ENCODE data around the gene EXOC3. TPM values are rescaled to one million over a fixed set of nuclear protein-coding genes. Genes with fewer than 3 reads are reported as not detected.

EXOC3 gene
- total and polyA plus RNA-seq, 10 of the 15 experiments (the other 5 are each of a cell fraction or from before 2014, with no cell fraction given) = 1.6 to 53.0 (median 27.9) TPM

DNA sequence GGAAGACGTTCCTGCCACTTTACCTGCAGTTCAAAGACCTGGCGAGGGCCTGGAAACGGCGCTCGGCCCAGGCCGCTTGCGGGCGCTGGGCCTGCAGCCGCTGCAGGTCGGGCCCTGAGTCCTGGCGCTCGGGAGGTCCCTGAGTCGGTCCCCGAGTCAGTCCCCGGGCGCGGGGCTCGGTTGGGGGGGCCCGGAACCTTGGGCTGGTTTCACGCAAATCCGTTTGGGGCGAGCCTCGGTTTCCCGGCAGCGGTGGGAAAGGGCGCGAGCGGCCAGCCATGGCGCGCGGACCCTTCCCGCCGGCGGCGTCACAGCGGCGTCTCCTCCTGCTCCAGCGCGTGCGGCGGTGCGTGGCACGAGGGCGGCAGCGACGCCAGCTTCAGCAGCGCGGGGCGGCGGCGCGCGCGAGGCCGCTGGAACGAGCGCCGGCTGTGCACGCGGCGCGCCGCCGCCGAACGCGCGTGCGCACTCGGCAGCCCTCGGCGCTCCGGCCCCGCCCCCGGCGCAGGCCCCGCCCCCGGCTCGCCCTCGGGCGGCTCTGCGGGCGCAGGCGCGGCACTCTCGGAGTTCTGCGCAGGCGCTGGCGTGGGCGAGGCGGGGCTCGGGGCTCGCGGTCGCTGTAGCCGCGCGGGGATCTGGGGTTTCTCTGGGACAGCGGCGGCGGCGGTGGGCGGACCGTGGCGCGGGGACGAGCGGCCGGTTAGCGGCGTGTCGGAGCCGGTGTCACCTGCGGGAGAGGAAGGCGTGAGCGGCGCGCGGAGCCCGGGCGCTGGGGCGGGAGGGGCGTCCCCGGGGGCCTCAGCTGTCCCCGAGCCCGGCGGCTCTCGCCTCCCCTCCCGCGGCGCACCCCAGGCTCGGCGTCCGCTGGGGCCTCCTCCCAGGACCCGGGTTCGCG lies 29.9 kb downstream of the EXOC3 start (continued):
- peak; percentile 98 for TF ChIP-seq ZNF687 (IDR thresholded peaks at IDR 0.05)
- 0 out of 2 replicates have a peak, but pooled peaks have one; percentile 63 for TF ChIP-seq TCF3 (IDR thresholded peaks at IDR 0.05; ENCODE audit: borderline replicate concordance, insufficient read depth, low read depth, low read length)

DNA sequence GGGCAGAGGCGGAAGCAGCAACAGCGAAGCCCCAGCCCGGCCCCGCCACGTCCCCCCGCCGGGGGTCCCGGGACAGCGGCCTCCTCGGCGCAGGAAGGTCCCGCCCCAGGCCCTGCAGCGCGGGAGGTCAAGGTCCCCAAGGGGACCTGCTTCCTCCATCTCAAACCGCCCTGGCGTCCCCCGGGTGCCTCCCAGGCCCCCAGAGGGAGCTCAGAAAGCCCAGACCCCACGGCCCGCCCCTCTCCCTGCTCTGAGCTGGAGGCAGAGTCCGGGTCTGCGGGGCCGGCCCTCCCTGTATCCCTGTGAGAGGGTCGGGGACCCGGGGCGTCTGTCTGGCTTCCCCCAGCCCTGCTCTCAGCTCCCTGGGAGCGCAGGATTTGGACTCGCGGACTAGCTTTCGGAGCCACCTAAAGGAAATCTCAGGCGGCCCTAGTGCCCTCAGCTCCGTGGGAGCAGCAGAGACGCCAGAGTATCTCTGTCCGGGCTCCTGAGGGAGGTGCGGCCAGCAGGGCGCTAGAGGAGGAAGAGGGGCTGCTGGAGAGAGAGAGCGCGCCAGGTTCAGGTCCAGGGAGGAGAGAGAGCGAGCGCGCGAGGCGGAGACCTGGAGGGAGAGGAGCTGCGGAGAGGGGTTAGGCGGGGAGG lies 30.7 kb downstream of the EXOC3 start:
- no peaks in the 10 kb centered on the region; a peak in 1 of 4 replicates for H3K36me3 ChIP-seq (ENCODE audit: control insufficient read depth in 2 of 2, insufficient read depth in 2 of 2, low read length in 1 of 2)
- H3K4me2 ChIP-seq (ENCODE audit: control insufficient read depth, insufficient read depth) = peak overlapping the region; percentile 89
- SMC1A ChIA-PET (ENCODE audit: uncharacterized antibody, unreplicated experiment) = interaction anchor here (0.6 to 1.4 kb wide), 4 partner anchors 27 to 199 kb away, joined by 3 to 6 read pairs (median 4); no protein-coding TSS in a partner anchor
- H3K4me1 ChIP-seq (ENCODE audit: control insufficient read depth, insufficient read depth, low read length) = peaks cover 4% of the 10 kb centered on the region
- FAIRE-seq = no peak
- peak overlapping the region; percentile 30 for H2AFZ ChIP-seq (ENCODE audit: control insufficient read depth, low read depth, low read length)
- intact Hi-C loops (cut with micrococcal nuclease; ENCODE audit: unreplicated experiment) (loop anchor here (10.0 kb wide), 1 partner anchor 141 kb away; the partner anchor contains the start of gene CEP72), in situ Hi-C loops (cut with MboI) (no loop called here)
- H3K9ac ChIP-seq (ENCODE audit: control insufficient read depth, insufficient read depth, low read length) = peak overlapping the region; percentile 73
- H4K20me1 ChIP-seq (ENCODE audit: control insufficient read depth, insufficient read depth) = no peaks in the 10 kb centered on the region
- H3K27ac ChIP-seq (ENCODE audit: control insufficient read depth, insufficient read depth) = no peak overlapping the region
- RAD21 ChIA-PET (ENCODE audit: unreplicated experiment) = interaction anchor here (0.9 to 2.7 kb wide), 5 partner anchors 13 to 189 kb away, joined by 3 to 18 read pairs (median 4); no protein-coding TSS in a partner anchor
- no peaks in the 10 kb centered on the region for H3K9me3 ChIP-seq (replicated peaks; ENCODE audit: control insufficient read depth, insufficient read depth, low read length)
- CTCF ChIA-PET = interaction anchor here (1.0 to 5.4 kb wide), 3 partner anchors 12 to 157 kb away, joined by 4 to 46 read pairs (median 12); no protein-coding TSS in a partner anchor
- ATAC-seq = peak; percentile 40
- H3K27me3 ChIP-seq (replicated peaks in 1 of 2; ENCODE audit: control insufficient read depth in 2 of 2, insufficient read depth in 2 of 2, low read length in 1 of 2) = no peaks in the 10 kb centered on the region
- BruUV-seq (replicated peaks) = TSS peak; percentile 42
- H3K79me2 ChIP-seq (ENCODE audit: control insufficient read depth, insufficient read depth, low read length) = peaks cover 21% of the 10 kb centered on the region
- WGBS (ENCODE audit: insufficient coverage, insufficient replicate concordance, low lambda C conversion rate, missing lambda C conversion rate) = 1% methylated on average over 27 of the region's 44 CpGs
- DNase-seq (ENCODE audit: low read depth, low spot score) = no peak
- POLR2A ChIA-PET = interaction anchor here (0.6 to 2.9 kb wide), 5 partner anchors 13 to 254 kb away, joined by 3 to 17 read pairs (median 3); no protein-coding TSS in a partner anchor
- peak overlapping the region; percentile 90 for H3K4me3 ChIP-seq
- peak; percentile 71 for TF ChIP-seq NR2F1 (conservative IDR thresholded peaks at IDR 0.05)
- TF ChIP-seq, protein P1, sequence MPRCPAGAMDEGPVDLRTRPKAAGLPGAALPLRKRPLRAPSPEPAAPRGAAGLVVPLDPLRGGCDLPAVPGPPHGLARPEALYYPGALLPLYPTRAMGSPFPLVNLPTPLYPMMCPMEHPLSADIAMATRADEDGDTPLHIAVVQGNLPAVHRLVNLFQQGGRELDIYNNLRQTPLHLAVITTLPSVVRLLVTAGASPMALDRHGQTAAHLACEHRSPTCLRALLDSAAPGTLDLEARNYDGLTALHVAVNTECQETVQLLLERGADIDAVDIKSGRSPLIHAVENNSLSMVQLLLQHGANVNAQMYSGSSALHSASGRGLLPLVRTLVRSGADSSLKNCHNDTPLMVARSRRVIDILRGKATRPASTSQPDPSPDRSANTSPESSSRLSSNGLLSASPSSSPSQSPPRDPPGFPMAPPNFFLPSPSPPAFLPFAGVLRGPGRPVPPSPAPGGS (IDR thresholded peaks at IDR 0.05; ENCODE audit: borderline replicate concordance, insufficient read depth, low read depth, low read length, poor library complexity, severe bottlenecking) = no peak
- no peak for TF ChIP-seq SIX5 (IDR thresholded peaks at IDR 0.05; ENCODE audit: low read depth, low read length, severe bottlenecking)
- no peak for TF ChIP-seq TCF12 (IDR thresholded peaks at IDR 0.05; ENCODE audit: low read depth, low read length)
- no peak for TF ChIP-seq SP1 (IDR thresholded peaks at IDR 0.05; ENCODE audit: low read depth, low read length)
- TF ChIP-seq ZBTB33 (IDR thresholded peaks at IDR 0.05) = no peak
- TF ChIP-seq, protein P2, sequence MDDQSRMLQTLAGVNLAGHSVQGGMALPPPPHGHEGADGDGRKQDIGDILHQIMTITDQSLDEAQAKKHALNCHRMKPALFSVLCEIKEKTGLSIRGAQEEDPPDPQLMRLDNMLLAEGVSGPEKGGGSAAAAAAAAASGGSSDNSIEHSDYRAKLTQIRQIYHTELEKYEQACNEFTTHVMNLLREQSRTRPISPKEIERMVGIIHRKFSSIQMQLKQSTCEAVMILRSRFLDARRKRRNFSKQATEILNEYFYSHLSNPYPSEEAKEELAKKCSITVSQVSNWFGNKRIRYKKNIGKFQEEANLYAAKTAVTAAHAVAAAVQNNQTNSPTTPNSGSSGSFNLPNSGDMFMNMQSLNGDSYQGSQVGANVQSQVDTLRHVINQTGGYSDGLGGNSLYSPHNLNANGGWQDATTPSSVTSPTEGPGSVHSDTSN (IDR thresholded peaks at IDR 0.05; ENCODE audit: insufficient replicate concordance, low read depth, low read length) = no peak
